ENCODE data around the gene HERC2.

HERC2 gene

DNA sequence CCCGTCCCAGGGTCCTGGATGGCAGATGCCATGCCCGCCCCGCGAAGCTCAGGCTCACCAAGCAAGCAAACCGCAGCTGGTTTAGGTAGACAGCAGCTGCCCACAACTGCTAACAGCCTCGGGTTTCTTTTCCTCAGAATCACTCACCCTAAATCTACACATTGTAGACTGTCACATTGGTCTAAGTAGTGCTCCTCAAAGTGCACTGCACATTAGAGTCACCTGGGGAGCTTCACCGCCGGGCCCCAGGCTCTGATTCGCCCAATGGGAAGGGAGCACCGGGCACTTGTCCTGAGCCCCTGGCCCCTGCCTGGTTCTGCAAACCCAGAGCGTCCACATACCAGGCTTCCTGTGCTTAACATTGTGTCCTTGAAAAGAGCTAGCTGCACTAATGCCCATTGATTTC, 223.6 kb downstream of the HERC2 start:
- H3K4me3 ChIP-seq, result peak overlapping the region; percentile 65
- no peak for TF ChIP-seq CTCF (IDR thresholded peaks at IDR 0.05)
- no peak for DNase-seq (ENCODE audit: low spot score)
- H3K27ac ChIP-seq, result peak overlapping the region in 1 of 2 donors; percentile 78

- TF ChIP-seq CTCF (IDR thresholded peaks at IDR 0.05), result no peak
- Histone ChIP-seq H3K27ac (peak overlapping the region in 1 of 2 donors; percentile 91), H3K4me3 (no peak overlapping the region)
- DNase-seq (ENCODE audit: low spot score), result peak; percentile 58
These were observed 224.2 kb downstream of the HERC2 start for GRCh38 chr15:28097656-28098359.

GRCh38 chr15:28096670-28097431, 225.1 kb downstream of the HERC2 start:
- Histone ChIP-seq H3K27ac (peak overlapping the region; percentile 88 to 91), H3K4me3 (peak overlapping the region; percentile 73)
- peak; percentile 77 for DNase-seq (ENCODE audit: low spot score)
- TF ChIP-seq CTCF (IDR thresholded peaks at IDR 0.05), result no peak

GRCh38 chr15:28096411-28096669, 225.6 kb downstream of the HERC2 start:
- no peak for DNase-seq (ENCODE audit: low spot score)
- Histone ChIP-seq H3K27ac (peak overlapping the region; percentile 88 to 91), H3K4me3 (peak overlapping the region; percentile 73)
- TF ChIP-seq CTCF (IDR thresholded peaks at IDR 0.05), result no peak

GRCh38 chr15:28094732-28095521, 227.1 kb downstream of the HERC2 start:
- Histone ChIP-seq H3K4me3 (peak overlapping the region; percentile 73), H3K27ac (peak overlapping the region; percentile 88 to 91)
- DNase-seq (ENCODE audit: low spot score), result peak; percentile 74
- TF ChIP-seq CTCF (IDR thresholded peaks at IDR 0.05), result no peak

DNA sequence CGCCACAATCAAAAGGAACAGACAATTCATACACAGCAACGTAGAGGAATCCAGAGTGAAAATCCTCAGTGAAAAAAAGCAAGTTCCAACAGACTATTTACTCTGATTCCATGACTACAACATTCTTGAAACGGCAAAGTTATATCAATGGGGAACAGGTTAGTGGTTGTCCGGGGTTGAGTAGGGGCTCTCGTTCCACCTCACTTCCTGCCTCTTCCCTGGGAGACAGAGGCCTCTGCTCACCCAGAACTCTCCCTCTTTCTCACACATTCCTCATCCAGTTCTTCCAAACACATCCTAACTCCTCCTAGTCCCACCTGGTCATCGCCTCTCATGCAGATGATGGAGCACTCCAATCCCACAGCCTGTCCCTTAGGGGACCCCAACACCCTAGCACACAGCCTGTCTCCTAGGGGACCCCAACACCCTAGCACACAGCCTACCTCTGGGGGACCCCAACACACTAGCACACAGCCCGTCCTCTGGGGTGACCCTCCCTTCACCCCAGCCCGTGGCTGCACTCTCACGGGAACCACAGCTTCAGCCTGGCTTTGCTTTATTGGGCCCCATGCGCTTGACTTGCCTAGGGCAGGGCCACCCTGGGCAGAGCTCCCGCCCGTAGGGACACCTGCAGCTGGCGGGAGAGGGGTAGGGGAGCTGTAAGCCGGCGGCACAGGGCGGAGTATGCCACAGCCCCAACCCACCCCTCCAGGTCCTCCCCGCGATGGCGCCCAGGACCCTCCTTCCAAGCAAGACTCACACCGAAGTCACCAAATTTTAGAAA, 228.0 kb downstream of the HERC2 start:
- peak; percentile 74 for DNase-seq (ENCODE audit: low spot score)
- no peak for TF ChIP-seq CTCF (IDR thresholded peaks at IDR 0.05)
- Histone ChIP-seq H3K27ac (peak overlapping the region; percentile 88 to 91), H3K4me3 (peak overlapping the region; percentile 73)

All from coronary artery (tissue), 2 donors.